Endodermal cell (in vitro differentiated cells): ENCODE measurements around the gene BCL2L11. TPM values are rescaled to one million over a fixed set of nuclear protein-coding genes. Genes with fewer than 3 reads are reported as not detected.

Source experiments
- DNase-seq: peaks from one replicate; pipeline ENCODE4 v3.0.0-alpha.2; 2017
- H3K27ac ChIP-seq: 2 replicates; pipeline ENCODE4 v1.5.1; 2013; ENCODE audit warnings: mild to moderate bottlenecking, low read depth, low read length, moderate library complexity
- H3K27me3 ChIP-seq: 2 replicates; pipeline ENCODE4 v1.6.1; 2013; ENCODE audit warnings: mild to moderate bottlenecking, low read length, moderate library complexity; ENCODE audit not compliant: insufficient read depth, control insufficient read depth, poor library complexity, severe bottlenecking
- H3K36me3 ChIP-seq: 2 replicates; pipeline ENCODE4 v1.7.0; 2013; ENCODE audit warnings: mild to moderate bottlenecking, low read length, moderate library complexity; ENCODE audit not compliant: control insufficient read depth, insufficient read depth
- H3K4me1 ChIP-seq: one replicate; pipeline ENCODE4 v1.7.0; 2013; ENCODE audit warnings: low read length; ENCODE audit not compliant: control insufficient read depth, insufficient read depth
- H3K4me3 ChIP-seq: 2 replicates; pipeline ENCODE4 v1.5.1; 2013; ENCODE audit warnings: mild to moderate bottlenecking, low read length, moderate library complexity
- H3K9ac ChIP-seq: 2 replicates; pipeline ENCODE4 v1.6.1; 2013; ENCODE audit warnings: mild to moderate bottlenecking, low read length, moderate library complexity; ENCODE audit not compliant: poor library complexity, severe bottlenecking; ENCODE audit errors: extremely low read depth
- H3K9me3 ChIP-seq: 2 replicates; pipeline ENCODE4 v1.6.1; 2013; ENCODE audit warnings: mild to moderate bottlenecking, low read length, moderate library complexity; ENCODE audit not compliant: control insufficient read depth
- H3K27ac Mint-ChIP-seq: 2 replicates; pipeline ENCODE4 v1.8.0; 2020; ENCODE audit warnings: mixed read lengths
- H3K27me3 Mint-ChIP-seq: 2 replicates; pipeline ENCODE4 v1.8.0; 2021; ENCODE audit warnings: mild to moderate bottlenecking, mixed read lengths; ENCODE audit not compliant: insufficient read depth
- H3K36me3 Mint-ChIP-seq: 2 replicates; pipeline ENCODE4 v1.8.0; 2020; ENCODE audit warnings: low read depth, mixed read lengths
- H3K4me1 Mint-ChIP-seq: 2 replicates; pipeline ENCODE4 v1.8.0; 2020; ENCODE audit warnings: mixed read lengths
- H3K4me3 Mint-ChIP-seq: 2 replicates; pipeline ENCODE4 v1.8.0; 2020; ENCODE audit warnings: mild to moderate bottlenecking, moderate library complexity, mixed read lengths
- H3K9me3 Mint-ChIP-seq: 2 replicates; pipeline ENCODE4 v1.8.0; 2020; ENCODE audit warnings: mild to moderate bottlenecking, mixed read lengths
- WGBS, 2 experiments: methylation state at CpG; one replicate each; pipeline versions ENCODE4 v1.1.5 to v1.1.7; 2013; ENCODE audit warnings: missing lambda C conversion rate in 2 of 2, mixed read lengths in 1 of 2; ENCODE audit not compliant: insufficient coverage in 1 of 2, insufficient read length in 1 of 2; 5-methylcytosine and 5-hydroxymethylcytosine counted together
- total RNA-seq, 2 donors: library from RNA; stranded (reverse); fragmentation: NEBNext Ultra II Directional in 1 of 2; extraction: Animal tissue kit (Norgen Biotek cat#: 25700) in 1 of 2; gene quantifications; 2 replicates in 1 of 2; 3 replicates in 1 of 2; pipeline ENCODE4 v1.2.1, GENCODE V29; 2021
- TF ChIP-seq, protein P1 (sequence below): fragments of 200-600 bp; sonication (generic); conservative IDR thresholded peaks from 2 replicates; pipeline ENCODE4 v1.5.0; 2021; ENCODE audit warnings: antibody characterized with exemption, mild to moderate bottlenecking

BCL2L11 gene
- total RNA-seq, 2 donors from 2014 or later = 16.7 to 21.0 TPM

DNA sequence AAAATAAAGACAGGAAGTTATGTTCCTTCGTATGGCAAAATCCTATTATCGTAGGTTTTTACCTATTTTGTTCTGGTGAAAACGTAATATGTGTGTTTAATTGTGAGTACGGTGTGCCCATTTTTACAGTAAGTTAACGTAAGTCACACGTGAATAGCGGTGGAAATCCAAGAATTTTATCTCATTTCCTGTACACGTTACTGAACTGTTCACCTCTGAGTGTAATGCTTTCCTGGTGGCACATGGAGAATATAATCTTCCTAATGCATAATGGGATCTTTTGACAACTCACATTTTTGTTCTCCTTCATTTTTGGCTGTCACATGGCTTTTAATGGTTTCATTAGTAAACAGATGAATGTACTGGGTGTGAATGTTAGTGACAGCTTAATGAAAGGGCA lies 28.2 kb downstream of the BCL2L11 start:
- no peak overlapping the region for H3K27ac ChIP-seq
- no peak overlapping the region for H3K4me3 Mint-ChIP-seq
- peaks cover 32% of the 10 kb centered on the region for H3K36me3 Mint-ChIP-seq
- TF ChIP-seq, protein P1, sequence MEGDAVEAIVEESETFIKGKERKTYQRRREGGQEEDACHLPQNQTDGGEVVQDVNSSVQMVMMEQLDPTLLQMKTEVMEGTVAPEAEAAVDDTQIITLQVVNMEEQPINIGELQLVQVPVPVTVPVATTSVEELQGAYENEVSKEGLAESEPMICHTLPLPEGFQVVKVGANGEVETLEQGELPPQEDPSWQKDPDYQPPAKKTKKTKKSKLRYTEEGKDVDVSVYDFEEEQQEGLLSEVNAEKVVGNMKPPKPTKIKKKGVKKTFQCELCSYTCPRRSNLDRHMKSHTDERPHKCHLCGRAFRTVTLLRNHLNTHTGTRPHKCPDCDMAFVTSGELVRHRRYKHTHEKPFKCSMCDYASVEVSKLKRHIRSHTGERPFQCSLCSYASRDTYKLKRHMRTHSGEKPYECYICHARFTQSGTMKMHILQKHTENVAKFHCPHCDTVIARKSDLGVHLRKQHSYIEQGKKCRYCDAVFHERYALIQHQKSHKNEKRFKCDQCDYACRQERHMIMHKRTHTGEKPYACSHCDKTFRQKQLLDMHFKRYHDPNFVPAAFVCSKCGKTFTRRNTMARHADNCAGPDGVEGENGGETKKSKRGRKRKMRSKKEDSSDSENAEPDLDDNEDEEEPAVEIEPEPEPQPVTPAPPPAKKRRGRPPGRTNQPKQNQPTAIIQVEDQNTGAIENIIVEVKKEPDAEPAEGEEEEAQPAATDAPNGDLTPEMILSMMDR = no peak
- H3K9ac ChIP-seq = no peak overlapping the region
- H3K9me3 Mint-ChIP-seq = no peaks in the 10 kb centered on the region
- H3K27me3 ChIP-seq = no peaks in the 10 kb centered on the region
- no peaks in the 10 kb centered on the region for H3K9me3 ChIP-seq
- H3K27me3 Mint-ChIP-seq = no peaks in the 10 kb centered on the region
- no peak overlapping the region for H3K27ac Mint-ChIP-seq
- peaks cover 18% of the 10 kb centered on the region for H3K4me1 Mint-ChIP-seq
- H3K4me1 ChIP-seq = peaks cover 5% of the 10 kb centered on the region
- H3K4me3 ChIP-seq = no peak overlapping the region
- DNase-seq = no peak
- WGBS, 2 experiments = 92 to 93% methylated on average over 8 of the region's 8 CpGs
- peaks cover 38% of the 10 kb centered on the region for H3K36me3 ChIP-seq

- H3K27ac Mint-ChIP-seq = no peak overlapping the region
- H3K27ac ChIP-seq = no peak overlapping the region
- peaks cover 5% of the 10 kb centered on the region for H3K4me1 ChIP-seq
- H3K27me3 Mint-ChIP-seq = no peaks in the 10 kb centered on the region
- peaks cover 38% of the 10 kb centered on the region for H3K36me3 ChIP-seq
- no peak for DNase-seq
- WGBS, 2 experiments = 99 to 100% methylated on average over 2 to 7 of the region's 7 CpGs
- H3K9ac ChIP-seq = no peak overlapping the region
- no peak overlapping the region for H3K4me3 ChIP-seq
- no peaks in the 10 kb centered on the region for H3K27me3 ChIP-seq
- TF ChIP-seq, protein P1 = no peak
- no peak overlapping the region for H3K4me3 Mint-ChIP-seq
- H3K9me3 Mint-ChIP-seq = no peaks in the 10 kb centered on the region
- H3K9me3 ChIP-seq = no peaks in the 10 kb centered on the region
- H3K36me3 Mint-ChIP-seq = peaks cover 37% of the 10 kb centered on the region
- peaks cover 18% of the 10 kb centered on the region for H3K4me1 Mint-ChIP-seq
Measured at GRCh38 chr2:111149882-111150455, 29.3 kb downstream of the BCL2L11 start.

DNA sequence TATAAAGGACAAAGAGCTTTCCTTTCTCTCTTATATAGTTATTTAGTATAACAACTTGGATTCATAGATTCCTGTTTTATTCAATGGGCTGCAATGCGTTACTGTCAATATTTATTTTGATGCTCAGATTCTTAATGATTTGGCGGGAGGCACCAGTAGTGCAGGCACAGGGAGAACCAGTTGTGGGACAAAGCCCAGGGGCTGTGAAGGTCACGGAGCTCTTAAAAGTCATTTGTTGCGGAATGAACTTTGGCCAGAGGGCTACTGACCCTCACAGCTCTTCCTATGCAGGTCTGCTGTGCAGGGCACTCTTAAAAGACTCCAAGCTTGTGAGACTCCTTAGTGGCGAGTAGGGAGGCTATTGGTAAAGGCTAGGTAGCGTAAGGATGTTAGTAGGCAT lies 34.0 kb downstream of the BCL2L11 start:
- DNase-seq = no peak
- Mint-ChIP-seq H3K9me3 (no peaks in the 10 kb centered on the region), H3K4me3 (no peak overlapping the region), H3K27me3 (no peaks in the 10 kb centered on the region), H3K36me3 (peaks cover 60% of the 10 kb centered on the region), H3K27ac (peak overlapping the region; percentile 1), H3K4me1 (peaks cover 13% of the 10 kb centered on the region)
- Histone ChIP-seq H3K36me3 (peaks cover 48% of the 10 kb centered on the region), H3K27me3 (no peaks in the 10 kb centered on the region), H3K9ac (no peak overlapping the region), H3K4me3 (no peak overlapping the region), H3K27ac (no peak overlapping the region), H3K9me3 (no peaks in the 10 kb centered on the region), H3K4me1 (peaks cover 4% of the 10 kb centered on the region)
- WGBS, 2 experiments = 87 to 97% methylated on average over 4 to 6 of the region's 6 CpGs
- TF ChIP-seq, protein P1 = no peak
